ENCODE data around the gene B3GALNT2.
"Not testable (repeated sequence)": the region's sequence is repeated elsewhere in the genome, so short reads cannot be mapped to it uniquely, and the experiment has no call there.

The B3GALNT2 gene

GRCh38 chr1:235504122-235504493 is at the start of gene B3GALNT2:
Gene B3GALNT2 (minus strand): TSS chr1:235504452. CDS start chr1:235504252, 200 bp downstream.
- TF ChIP-seq ZFX (IDR thresholded peaks at IDR 0.05) = peak; percentile 62; the same call in 1 of the 2 replicates
- TF ChIP-seq, protein P1, sequence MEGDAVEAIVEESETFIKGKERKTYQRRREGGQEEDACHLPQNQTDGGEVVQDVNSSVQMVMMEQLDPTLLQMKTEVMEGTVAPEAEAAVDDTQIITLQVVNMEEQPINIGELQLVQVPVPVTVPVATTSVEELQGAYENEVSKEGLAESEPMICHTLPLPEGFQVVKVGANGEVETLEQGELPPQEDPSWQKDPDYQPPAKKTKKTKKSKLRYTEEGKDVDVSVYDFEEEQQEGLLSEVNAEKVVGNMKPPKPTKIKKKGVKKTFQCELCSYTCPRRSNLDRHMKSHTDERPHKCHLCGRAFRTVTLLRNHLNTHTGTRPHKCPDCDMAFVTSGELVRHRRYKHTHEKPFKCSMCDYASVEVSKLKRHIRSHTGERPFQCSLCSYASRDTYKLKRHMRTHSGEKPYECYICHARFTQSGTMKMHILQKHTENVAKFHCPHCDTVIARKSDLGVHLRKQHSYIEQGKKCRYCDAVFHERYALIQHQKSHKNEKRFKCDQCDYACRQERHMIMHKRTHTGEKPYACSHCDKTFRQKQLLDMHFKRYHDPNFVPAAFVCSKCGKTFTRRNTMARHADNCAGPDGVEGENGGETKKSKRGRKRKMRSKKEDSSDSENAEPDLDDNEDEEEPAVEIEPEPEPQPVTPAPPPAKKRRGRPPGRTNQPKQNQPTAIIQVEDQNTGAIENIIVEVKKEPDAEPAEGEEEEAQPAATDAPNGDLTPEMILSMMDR (conservative IDR thresholded peaks at IDR 0.05) = no peak
- peak within 1 kb of the TSS; percentile 100 for H3K27ac ChIP-seq

- no peak for TF ChIP-seq ZFX (IDR thresholded peaks at IDR 0.05)
- TF ChIP-seq, protein P1 (conservative IDR thresholded peaks at IDR 0.05) = no peak
- H3K27ac ChIP-seq = no peak overlapping the region
Observed at GRCh38 chr1:235553112-235553551, 48.9 kb upstream of the B3GALNT2 start.

DNA sequence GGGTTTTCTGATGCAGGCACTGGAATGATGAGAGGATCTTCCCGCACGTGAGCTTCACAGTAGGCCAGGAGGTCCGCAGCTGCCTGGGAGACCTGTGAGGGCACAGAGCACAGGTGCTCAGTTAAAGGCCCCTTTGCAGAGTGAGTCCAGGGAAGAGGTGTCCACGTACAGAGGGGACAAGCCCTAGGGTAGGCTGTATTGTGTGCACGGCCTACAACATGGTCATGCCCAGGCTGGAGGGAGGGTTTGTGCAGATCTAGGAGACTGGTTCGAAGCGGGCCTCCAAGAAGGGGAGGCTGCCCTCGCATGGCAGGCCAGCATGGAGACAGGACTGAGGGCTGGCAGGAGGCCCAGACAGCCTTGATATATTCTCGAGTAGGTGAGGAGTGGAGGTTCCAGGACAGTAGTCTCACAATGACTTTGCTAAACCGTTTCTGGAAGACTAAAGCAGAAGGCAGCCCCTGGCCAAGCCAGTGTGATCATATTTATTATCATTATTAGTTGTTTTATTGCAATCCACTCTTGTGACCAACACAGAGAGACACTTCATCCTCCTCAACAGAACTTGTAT is 48.0 kb upstream of the B3GALNT2 start:
- TF ChIP-seq, protein P1 (conservative IDR thresholded peaks at IDR 0.05) = no peak
- TF ChIP-seq ZFX (IDR thresholded peaks at IDR 0.05) = no peak
- H3K27ac ChIP-seq = no peak overlapping the region

GRCh38 chr1:235549351-235550139 is 45.3 kb upstream of the B3GALNT2 start:
- TF ChIP-seq, protein P1 (conservative IDR thresholded peaks at IDR 0.05) = no peak
- TF ChIP-seq ZFX (IDR thresholded peaks at IDR 0.05) = no peak
- H3K27ac ChIP-seq = no peak overlapping the region

- H3K27ac ChIP-seq = not testable (repeated sequence)
Observed at GRCh38 chr1:235546369-235547155, 42.3 kb upstream of the B3GALNT2 start.

- no peak for TF ChIP-seq ZFX (IDR thresholded peaks at IDR 0.05)
- TF ChIP-seq, protein P1 (conservative IDR thresholded peaks at IDR 0.05) = no peak
- no peak overlapping the region for H3K27ac ChIP-seq
Observed at GRCh38 chr1:235545292-235545930, 41.2 kb upstream of the B3GALNT2 start.

GRCh38 chr1:235542845-235543244 is 38.6 kb upstream of the B3GALNT2 start:
- not testable (repeated sequence) for H3K27ac ChIP-seq

All from C4-2B (cell line).